ENCODE data around the gene ESM1.
"Not testable (repeated sequence)": the region's sequence is repeated elsewhere in the genome, so short reads cannot be mapped to it uniquely, and the experiment has no call there.

ESM1 gene

GRCh38 chr5:54985301-54986268 is at the start of gene ESM1:
TSS of gene ESM1 (minus strand) at chr5:54985593. CDS start at chr5:54985517, 76 bp downstream.
- peak; percentile 40 for DNase-seq

GRCh38 chr5:55033568-55033967 is 48.2 kb upstream of the ESM1 start:
- no peak for DNase-seq

GRCh38 chr5:55031492-55031891 is 46.1 kb upstream of the ESM1 start:
- no peak for DNase-seq

DNA sequence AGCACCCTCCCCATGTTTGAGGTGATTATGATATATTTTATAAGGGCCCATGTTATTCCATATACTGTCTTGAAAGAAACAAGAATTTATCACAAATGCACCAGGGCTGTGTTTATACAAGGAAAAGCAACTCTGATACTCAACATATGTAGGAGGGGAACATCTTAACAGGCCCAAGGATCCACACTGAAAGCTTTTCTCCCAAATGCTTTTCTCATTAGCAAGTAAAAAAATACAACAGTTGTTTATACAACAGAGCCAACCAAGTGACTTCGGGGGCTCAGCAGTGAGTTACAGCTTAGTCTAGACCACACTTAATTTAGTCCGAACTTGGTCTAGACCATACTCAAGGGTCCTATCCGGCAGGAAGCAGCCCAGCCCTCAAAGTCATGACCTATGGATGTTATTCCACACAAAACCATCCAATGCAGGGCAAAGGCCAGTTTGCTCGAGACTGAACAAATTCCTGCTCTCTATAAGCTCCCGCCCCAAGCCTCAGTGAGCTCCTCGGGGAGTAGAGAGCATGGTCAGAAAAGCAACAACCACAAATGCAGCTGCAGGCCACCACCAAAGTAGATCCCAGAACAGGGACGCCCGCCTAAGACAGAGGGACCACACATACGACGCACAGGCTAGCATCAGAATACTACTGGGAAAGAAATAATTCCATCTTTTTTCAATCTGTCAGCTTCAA is 45.4 kb upstream of the ESM1 start:
- DNase-seq: peak; percentile 53

DNA sequence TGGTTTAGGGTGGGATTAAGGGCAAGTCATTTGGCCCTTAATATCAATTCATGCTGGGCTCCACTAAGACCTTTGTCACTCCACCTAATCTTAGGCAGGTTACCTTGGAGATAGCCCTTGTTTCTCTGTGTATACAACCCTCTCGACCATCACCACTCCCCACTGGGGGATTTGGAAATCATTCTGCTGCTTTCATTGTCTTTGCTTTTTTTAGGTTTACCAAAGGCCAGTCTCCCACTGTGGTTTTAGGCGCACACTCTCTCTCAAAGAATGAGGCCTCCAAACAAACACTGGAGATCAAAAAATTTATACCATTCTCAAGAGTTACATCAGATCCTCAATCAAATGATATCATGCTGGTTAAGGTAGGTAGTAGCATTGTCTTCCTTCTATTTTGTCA is 44.8 kb upstream of the ESM1 start:
- no peak for DNase-seq

- DNase-seq: no peak
These were observed 42.2 kb upstream of the ESM1 start for GRCh38 chr5:55027595-55027994.

- no peak for DNase-seq
These were observed 37.1 kb upstream of the ESM1 start for GRCh38 chr5:55022450-55022849.

GRCh38 chr5:55021821-55022220 is 36.4 kb upstream of the ESM1 start:
- no peak for DNase-seq

DNA sequence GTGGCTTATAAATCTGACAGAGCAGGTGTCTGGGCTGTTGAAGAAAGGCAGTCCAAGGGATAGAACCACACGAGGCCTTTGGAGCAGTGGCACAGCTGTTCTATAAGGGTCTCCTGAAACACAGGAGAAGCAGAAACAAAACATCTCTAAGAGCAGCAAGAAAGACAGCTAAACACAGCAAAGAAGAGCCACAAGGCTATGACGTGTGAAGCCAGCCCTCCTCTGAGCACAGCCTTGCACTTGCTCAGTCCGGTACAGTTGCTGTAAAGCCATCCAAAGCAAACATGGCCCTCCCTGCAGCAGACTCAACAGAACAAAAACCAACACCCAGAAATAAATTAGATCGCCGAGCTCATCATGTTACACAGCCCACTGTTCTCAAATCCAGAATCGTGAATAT is 36.0 kb upstream of the ESM1 start:
- no peak for DNase-seq

- DNase-seq: not testable (repeated sequence)
These were observed 24.8 kb upstream of the ESM1 start for GRCh38 chr5:55010149-55010548.

DNA sequence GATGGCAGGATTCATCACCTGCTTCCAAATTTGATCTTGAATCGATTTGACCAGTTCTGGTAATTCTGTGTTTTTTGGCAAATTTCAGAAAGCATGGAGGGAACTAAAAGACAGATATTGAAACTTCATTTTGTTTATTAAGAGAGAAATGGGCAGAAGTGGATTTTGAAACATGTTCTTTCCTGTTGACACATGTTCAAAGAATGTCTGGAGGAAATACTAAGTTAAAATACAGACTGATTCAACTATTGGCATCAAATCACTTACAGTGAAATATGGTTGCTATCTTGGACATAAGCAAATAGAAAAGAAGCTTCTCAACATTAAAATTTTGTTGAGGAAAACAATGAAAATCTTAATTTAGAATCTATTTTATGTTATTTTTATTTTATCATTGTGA is 19.3 kb upstream of the ESM1 start:
- no peak for DNase-seq

DNA sequence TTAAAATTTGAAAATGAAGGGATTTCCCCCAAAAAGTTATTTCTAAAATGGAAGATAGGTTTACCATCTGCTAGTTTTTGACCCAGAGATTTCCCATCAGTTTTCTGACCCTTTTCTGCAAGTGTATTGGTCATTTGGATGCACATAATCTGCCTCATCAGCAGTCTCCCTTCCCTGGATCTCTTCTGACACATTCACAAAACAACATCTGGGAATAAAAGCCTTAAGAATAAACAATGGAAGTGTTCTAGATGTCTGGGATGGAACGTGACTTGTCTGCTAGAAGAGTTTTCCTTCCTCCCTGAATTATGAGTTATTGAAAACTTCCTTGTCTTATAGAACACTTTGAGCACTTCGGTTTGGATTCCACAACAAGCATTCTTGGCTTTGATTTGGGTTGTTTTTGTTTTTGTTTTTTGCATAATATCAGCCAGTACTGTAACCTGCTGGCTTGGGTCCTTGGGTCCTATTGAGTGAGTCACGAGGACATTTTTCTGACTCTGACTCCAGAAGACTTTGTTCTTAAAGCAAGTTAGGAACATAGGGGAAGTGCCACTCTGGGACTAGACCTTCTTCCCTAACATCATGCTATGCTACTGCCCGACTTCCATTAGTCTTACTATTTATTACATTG is 18.2 kb upstream of the ESM1 start:
- no peak for DNase-seq

DNA sequence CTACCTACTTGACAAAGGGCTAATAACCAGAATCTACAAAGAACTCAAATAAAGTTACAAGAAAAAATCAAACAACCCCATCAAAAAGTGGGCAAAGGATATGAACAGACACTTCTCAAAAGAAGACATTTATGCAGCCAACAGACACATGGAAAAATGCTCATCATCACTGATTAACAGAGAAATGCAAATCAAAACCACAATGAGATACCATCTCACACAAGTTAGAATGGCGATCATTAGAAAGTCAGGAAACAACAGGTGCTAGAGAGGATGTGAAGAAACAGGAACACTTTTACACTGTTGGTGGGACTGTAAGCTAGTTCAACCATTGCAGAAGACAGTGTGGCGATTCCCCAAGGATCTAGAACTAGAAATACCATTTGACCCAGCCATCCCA is 16.8 kb upstream of the ESM1 start:
- DNase-seq: not testable (repeated sequence)

- no peak for DNase-seq
These were observed 11.7 kb upstream of the ESM1 start for GRCh38 chr5:54997081-54997480.

DNA sequence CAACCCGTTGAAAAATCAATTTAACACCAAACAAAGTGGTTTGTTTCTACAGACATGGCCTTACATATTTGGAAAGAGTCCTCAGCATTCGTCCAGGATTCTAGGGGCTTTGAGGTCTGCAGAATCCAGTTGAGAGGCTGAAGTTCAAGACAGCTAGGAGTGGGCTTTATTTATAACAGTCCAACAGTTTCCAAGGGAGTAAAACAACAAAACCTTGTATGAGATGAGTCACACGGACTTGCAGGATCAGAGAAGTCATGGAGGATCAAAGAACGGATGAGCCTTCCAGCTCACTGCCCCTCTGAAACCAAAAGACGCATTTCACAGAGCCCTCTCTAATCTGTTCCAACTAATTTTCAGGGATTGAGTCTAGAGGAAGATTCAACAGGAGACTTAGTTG is 11.1 kb upstream of the ESM1 start:
- no peak for DNase-seq

DNA sequence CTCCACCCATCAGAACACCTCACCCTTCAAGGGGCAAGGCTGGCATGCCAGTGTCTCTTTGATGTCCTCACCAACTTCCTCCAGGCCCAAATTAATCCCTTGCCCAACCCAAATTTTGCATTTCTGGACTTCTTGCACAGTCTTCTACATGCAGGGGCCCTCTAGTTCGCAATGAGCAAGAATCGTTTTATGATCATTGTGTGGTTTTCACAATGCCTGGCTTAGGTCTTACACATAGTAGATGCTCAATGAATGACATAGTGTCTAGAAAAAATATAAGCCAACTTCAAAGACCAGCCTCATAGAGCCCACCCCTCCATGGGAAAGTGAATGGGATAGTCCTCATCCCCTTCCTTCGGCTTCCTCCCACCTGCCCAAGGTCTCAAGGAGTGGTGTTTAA is 9.8 kb upstream of the ESM1 start:
- DNase-seq: no peak

DNA sequence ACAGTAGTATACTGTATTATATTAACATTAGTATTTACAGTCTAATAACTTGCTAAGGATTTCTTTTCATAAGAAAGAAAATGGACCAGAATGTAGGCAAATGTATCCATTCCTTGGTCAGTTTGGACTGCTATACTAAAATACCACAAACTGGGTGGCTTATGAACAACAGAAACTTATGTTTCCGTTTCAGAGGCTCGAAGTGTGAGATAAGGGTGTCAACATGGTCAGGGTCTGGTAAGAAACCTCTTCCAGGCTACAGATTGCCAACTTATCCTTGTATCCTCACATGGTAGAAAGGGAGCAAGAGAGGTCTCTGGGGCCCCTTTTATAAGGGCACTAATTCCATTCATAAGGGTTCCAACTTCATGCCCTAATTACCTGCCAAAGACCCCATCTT is 9.2 kb upstream of the ESM1 start:
- no peak for DNase-seq

GRCh38 chr5:54993318-54993717 is 7.9 kb upstream of the ESM1 start:
- no peak for DNase-seq

DNA sequence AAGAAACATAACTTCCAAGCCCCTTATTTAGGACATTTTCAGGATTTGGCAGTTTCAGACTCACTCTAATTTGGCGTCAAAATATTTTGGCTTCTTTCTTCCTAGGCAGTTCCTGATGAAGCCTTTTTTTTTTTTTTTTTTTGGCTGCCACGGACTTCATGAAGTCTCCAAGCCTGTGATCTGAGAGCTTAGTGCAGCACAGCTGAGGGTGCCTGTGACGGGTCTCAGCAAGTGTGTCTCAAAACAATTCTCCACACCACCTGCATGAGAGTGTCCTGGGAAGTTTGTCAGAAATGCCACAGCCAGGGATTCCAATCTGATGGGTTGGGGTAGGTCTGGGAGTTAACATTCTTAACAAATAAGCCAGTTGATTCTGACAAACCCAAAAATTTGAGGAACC is 6.0 kb upstream of the ESM1 start:
- DNase-seq: no peak

GRCh38 chr5:54990841-54991258 is 5.5 kb upstream of the ESM1 start:
- no peak for DNase-seq

GRCh38 chr5:54988817-54989216 is 3.4 kb upstream of the ESM1 start:
- no peak for DNase-seq

GRCh38 chr5:54988218-54988617 is 2.8 kb upstream of the ESM1 start:
- DNase-seq: no peak

DNA sequence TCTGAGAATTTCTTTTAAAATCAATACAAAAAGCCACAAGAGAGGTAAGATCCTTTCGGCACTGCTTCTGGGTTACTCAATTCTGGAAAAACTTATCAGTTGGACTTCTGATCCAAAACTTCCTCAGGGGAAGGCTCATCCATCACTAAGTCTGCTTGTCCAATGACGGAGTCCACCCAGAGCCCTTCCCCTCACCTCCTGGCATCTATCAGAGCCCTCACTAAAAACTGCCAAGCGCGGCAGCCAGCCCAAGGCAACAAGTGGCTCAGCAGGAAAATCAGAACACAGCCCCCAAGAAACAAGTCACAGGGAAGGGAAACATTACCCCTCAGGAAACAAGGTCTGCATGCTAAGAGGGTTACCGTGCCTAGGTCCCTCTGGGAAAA is 869 bp upstream of the ESM1 start:
- no peak for DNase-seq

DNA sequence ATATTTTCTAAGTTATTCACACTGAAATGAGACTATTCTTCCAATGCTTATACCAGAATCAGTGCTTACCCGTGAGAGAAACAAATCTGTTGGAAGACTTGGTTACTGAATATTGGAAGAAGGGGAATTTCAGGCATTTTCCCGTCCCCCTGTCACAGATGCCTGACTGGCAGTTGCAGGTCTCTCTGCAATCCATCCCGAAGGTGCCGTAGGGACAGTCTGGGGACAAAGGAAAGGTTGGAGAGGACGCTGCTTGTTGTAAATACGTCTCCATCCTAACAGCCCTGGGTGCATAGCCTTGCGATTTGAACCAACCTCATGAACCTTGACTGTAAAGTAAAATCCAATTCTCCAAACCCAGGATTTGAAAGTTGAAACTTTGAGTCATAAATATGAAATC is 3.5 kb downstream of the ESM1 start:
- DNase-seq: no peak

Data from left hindlimb (tissue), 1 donor.